T-cell (primary cell): Measurements from ENCODE around the gene SIT1. TPM values are rescaled to one million over a fixed set of nuclear protein-coding genes. Genes with fewer than 3 reads are reported as not detected.

ENCODE experiments used
- ATAC-seq, 4 experiments: fragments of 200-7000 bp in 3 of 4; fragments of 150-1000 bp in 1 of 4; cut with Tn5 transposase; replicated peaks in 1 of 4; 1 replicate in 3 of 4; 2 replicates in 1 of 4; pipeline ENCODE4 v1.10.0; 2021; ENCODE audit warnings: moderate library complexity in 3 of 4, mild to moderate bottlenecking in 2 of 4, moderate number of reproducible peaks in 1 of 4
- CTCF ChIA-PET, 2 donors: fragments of 300-600 bp; sonication (Branson Sonifier 250); formaldehyde crosslinking; loops; one replicate each; lab custom pipeline; 2022; ENCODE audit warnings: antibody characterized with exemption in 2 of 2; lab: Charles Lee
- POLR2A ChIA-PET, 2 donors: fragments of 300-600 bp; sonication (Branson Sonifier 250); formaldehyde crosslinking; loops; one replicate each; lab custom pipeline; 2022; ENCODE audit warnings: antibody characterized with exemption in 2 of 2; lab: Charles Lee
- DNase-seq, 35 experiments: peaks; one replicate each; pipeline versions ENCODE4 v3.0.0 to v3.0.0-alpha.2; 2013 to 2023
- H3K27ac ChIP-seq: one replicate; pipeline ENCODE4 v1.5.1; 2013; ENCODE audit warnings: low read length
- H3K27me3 ChIP-seq, 2 experiments: replicated peaks in 1 of 2; 1 replicate in 1 of 2; 2 replicates in 1 of 2; pipeline versions ENCODE4 v1.6.1 to v1.7.0; 2013; ENCODE audit warnings: low read length in 1 of 2, mixed read lengths in 1 of 2; ENCODE audit not compliant: control insufficient read depth in 2 of 2, insufficient read depth in 2 of 2; ENCODE audit errors: extremely low read depth in 1 of 2
- H3K36me3 ChIP-seq, 2 donors: 1 replicate in 1 of 2; 2 replicates in 1 of 2; pipeline versions ENCODE4 v1.6.1 to v1.7.0; 2013; ENCODE audit warnings: low read length in 1 of 2; ENCODE audit not compliant: control insufficient read depth in 2 of 2, insufficient read depth in 1 of 2; ENCODE audit errors: extremely low read depth in 1 of 2
- H3K4me1 ChIP-seq, 2 experiments: 1 replicate in 1 of 2; 2 replicates in 1 of 2; pipeline versions ENCODE4 v1.6.1 to v1.7.0; 2013; ENCODE audit warnings: low read length in 2 of 2, mixed read lengths in 1 of 2; ENCODE audit not compliant: insufficient read depth in 2 of 2, control insufficient read depth in 1 of 2; ENCODE audit errors: extremely low read depth in 1 of 2
- H3K4me3 ChIP-seq, 2 donors: 1 replicate in 1 of 2; 2 replicates in 1 of 2; pipeline versions ENCODE4 v1.5.1 to v1.7.0; 2013; ENCODE audit warnings: mild to moderate bottlenecking in 2 of 2, low read length in 1 of 2, moderate library complexity in 1 of 2; ENCODE audit not compliant: control insufficient read depth in 1 of 2; ENCODE audit errors: extremely low read depth in 1 of 2
- H3K9me3 ChIP-seq: 2 replicates; pipeline ENCODE4 v1.7.0; 2013
- H3K27ac Mint-ChIP-seq, 2 donors: one replicate each; pipeline ENCODE4 v1.8.0; 2020 to 2021; ENCODE audit warnings: mild to moderate bottlenecking in 2 of 2, mixed read lengths in 2 of 2
- H3K27me3 Mint-ChIP-seq, 2 donors: one replicate each; pipeline ENCODE4 v1.8.0; 2021 to 2022; ENCODE audit warnings: mixed read lengths in 2 of 2
- H3K36me3 Mint-ChIP-seq: one replicate; pipeline ENCODE4 v1.8.0; 2021; ENCODE audit warnings: mixed read lengths
- H3K4me1 Mint-ChIP-seq, 3 donors: one replicate each; pipeline ENCODE4 v1.8.0; 2020 to 2022; ENCODE audit warnings: mixed read lengths in 3 of 3, mild to moderate bottlenecking in 1 of 3
- H3K4me3 Mint-ChIP-seq, 3 donors: one replicate each; pipeline ENCODE4 v1.8.0; 2020 to 2022; ENCODE audit warnings: mild to moderate bottlenecking in 3 of 3, mixed read lengths in 3 of 3, moderate library complexity in 3 of 3
- H3K9me3 Mint-ChIP-seq, 3 donors: one replicate each; pipeline ENCODE4 v1.8.0; 2020 to 2022; ENCODE audit warnings: mixed read lengths in 3 of 3
- WGBS: methylation state at CpG from one replicate; pipeline ENCODE4 v1.1.5; 2013; ENCODE audit warnings: missing lambda C conversion rate; ENCODE audit not compliant: insufficient coverage; 5-methylcytosine and 5-hydroxymethylcytosine counted together
- total RNA-seq, 35 experiments: library from RNA in 6 of 35; stranded (reverse) in 6 of 35; fragments of 120-200 nt in 1 of 35; gene quantifications; one replicate each; pipeline versions ENCODE4 v1.2.1 to v1.2.4 and lab custom pipeline; 2013 to 2026

Gene SIT1
- total RNA-seq, 5 donors from 2014 or later (not counting 1 experiment from before 2014, with no cell fraction given), result 34.9 to 57.1 (median 51.9) TPM

DNA sequence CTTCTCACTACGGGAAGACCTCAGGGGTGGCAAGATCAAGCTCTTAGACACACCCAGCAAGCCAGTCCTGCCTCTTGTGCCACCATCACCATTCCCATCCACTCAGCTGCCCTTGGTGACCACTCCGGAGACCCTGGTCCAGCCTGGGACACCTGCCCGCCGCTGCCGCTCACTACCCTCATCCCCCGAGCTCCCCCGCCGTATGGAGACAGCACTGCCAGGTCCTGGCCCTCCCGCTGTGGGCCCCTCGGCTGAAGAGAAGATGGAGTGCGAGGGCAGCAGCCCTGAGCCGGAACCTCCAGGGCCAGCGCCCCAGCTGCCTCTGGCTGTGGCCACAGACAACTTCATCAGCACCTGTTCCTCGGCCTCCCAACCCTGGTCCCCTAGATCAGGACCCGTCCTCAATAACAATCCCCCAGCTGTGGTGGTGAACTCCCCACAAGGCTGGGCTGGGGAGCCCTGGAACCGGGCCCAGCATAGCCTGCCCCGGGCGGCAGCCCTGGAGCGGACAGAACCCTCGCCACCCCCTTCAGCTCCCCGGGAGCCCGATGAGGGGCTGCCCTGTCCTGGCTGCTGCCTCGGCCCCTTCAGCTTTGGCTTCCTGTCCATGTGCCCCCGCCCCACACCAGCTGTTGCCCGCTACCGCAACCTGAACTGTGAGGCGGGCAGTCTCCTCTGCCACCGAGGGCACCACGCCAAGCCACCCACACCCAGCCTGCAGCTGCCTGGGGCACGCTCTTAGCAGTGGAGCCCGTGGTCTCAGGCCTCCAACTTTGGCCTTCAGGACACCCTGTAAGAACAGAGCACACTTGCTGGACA, 41.5 kb downstream of the SIT1 start:
- peaks cover 0 to 27% of the 10 kb centered on the region in 2 donors for H3K36me3 ChIP-seq
- ATAC-seq (no peak), DNase-seq (no peak)
- Mint-ChIP-seq H3K4me1 (peaks cover 27 to 29% (median 28%) of the 10 kb centered on the region in 3 donors), H3K36me3 (peaks cover 13% of the 10 kb centered on the region), H3K9me3 (no peaks in the 10 kb centered on the region), H3K27ac (no peak overlapping the region), H3K4me3 (no peak overlapping the region), H3K27me3 (no peaks in the 10 kb centered on the region)
- 95% methylated on average over 30 of the region's 31 CpGs for WGBS
- POLR2A ChIA-PET, result interaction anchor here in 1 of 2 donors (0.6 kb wide), 2 partner anchors 46 to 200 kb away, joined by 3 to 8 read pairs; no protein-coding TSS in a partner anchor
- CTCF ChIA-PET, result interaction anchor here (1.0 to 1.8 kb wide), 2 partner anchors 49 to 122 kb away, joined by 4 read pairs; partner anchors contain the start of genes CCDC107 (in 1 of the 2) and RMRP (in 1 of the 2)
- H3K27ac ChIP-seq, result no peak overlapping the region
- H3K9me3 ChIP-seq, result no peaks in the 10 kb centered on the region
- no peaks in the 10 kb centered on the region for H3K27me3 ChIP-seq
- peaks cover 10 to 34% of the 10 kb centered on the region in 2 experiments for H3K4me1 ChIP-seq
- no peak overlapping the region for H3K4me3 ChIP-seq

DNA sequence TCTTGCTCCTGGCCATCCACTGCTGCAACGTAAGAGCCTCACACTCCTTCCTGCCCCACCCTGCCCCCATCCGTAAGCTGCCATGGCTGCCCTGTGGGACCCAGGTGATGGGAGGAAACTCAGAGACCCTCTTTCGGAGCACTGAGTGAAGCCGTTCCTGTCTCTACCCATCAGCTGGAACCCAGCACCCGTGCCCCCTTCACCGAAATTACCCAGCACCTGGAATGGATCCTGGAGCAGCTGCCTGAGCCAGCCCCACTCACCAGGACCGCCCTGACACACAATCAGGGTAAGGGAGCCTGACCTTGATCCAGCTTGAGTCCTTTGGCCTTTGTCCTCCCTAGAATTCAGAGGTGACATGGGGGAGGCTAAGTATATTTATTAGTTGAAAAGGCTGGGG, 42.5 kb downstream of the SIT1 start:
- Histone ChIP-seq H3K27ac (no peak overlapping the region), H3K36me3 (peaks cover 0 to 27% of the 10 kb centered on the region in 2 donors), H3K9me3 (no peaks in the 10 kb centered on the region), H3K4me1 (peaks cover 14 to 40% of the 10 kb centered on the region in 2 experiments), H3K4me3 (no peak overlapping the region), H3K27me3 (no peaks in the 10 kb centered on the region)
- ATAC-seq (no peak), DNase-seq (no peak)
- H3K36me3 Mint-ChIP-seq, result peaks cover 13% of the 10 kb centered on the region
- no peak overlapping the region for H3K4me3 Mint-ChIP-seq
- H3K27me3 Mint-ChIP-seq, result no peaks in the 10 kb centered on the region
- POLR2A ChIA-PET, result no interaction called here
- peaks cover 37 to 39% (median 37%) of the 10 kb centered on the region in 3 donors for H3K4me1 Mint-ChIP-seq
- 94% methylated on average over 7 of the region's 7 CpGs for WGBS
- H3K27ac Mint-ChIP-seq, result no peak overlapping the region
- H3K9me3 Mint-ChIP-seq, result no peaks in the 10 kb centered on the region
- CTCF ChIA-PET, result interaction anchor here (1.0 to 1.8 kb wide), 2 partner anchors 50 to 123 kb away, joined by 4 read pairs; partner anchors contain the start of genes CCDC107 (in 1 of the 2) and RMRP (in 1 of the 2)

DNA sequence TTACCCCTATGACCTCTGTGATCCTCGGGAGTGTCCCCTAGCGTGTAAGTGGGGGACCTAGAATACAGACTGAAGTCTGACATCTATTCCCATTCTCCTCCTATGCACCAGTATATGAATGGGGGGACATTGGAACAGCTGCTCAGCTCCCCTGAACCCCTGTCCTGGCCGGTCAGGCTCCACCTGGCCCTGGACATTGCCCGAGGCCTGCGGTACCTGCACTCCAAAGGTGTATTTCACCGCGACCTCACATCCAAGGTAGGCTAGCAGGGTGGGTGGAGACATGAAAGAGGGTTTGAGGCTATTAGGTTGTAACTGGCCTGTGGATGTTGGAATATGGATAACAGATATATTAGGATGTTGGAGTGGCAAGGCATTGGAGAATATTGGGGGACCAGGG, 44.0 kb downstream of the SIT1 start:
- DNase-seq (no peak), ATAC-seq (no peak)
- H3K4me3 ChIP-seq, result no peak overlapping the region
- H3K36me3 Mint-ChIP-seq, result peaks cover 13% of the 10 kb centered on the region
- H3K4me1 Mint-ChIP-seq, result peaks cover 43 to 46% (median 44%) of the 10 kb centered on the region in 3 donors
- H3K27ac Mint-ChIP-seq, result peak overlapping the region in 1 of 2 donors; percentile 28
- peak overlapping the region; percentile 42 to 49 (median 43) for H3K4me3 Mint-ChIP-seq
- peaks cover 14 to 44% of the 10 kb centered on the region in 2 experiments for H3K4me1 ChIP-seq
- H3K9me3 ChIP-seq, result no peaks in the 10 kb centered on the region
- no peaks in the 10 kb centered on the region for H3K27me3 ChIP-seq
- ChIA-PET POLR2A (interaction anchor here in 1 of 2 donors (0.5 kb wide), 1 partner anchor 527 kb away, joined by 9 read pairs; no protein-coding TSS in a partner anchor), CTCF (interaction anchor here in 1 of 2 donors (1.0 kb wide), 1 partner anchor 10 kb away, joined by 4 read pairs; no protein-coding TSS in a partner anchor)
- no peak overlapping the region for H3K27ac ChIP-seq
- peaks cover 0 to 27% of the 10 kb centered on the region in 2 donors for H3K36me3 ChIP-seq
- 89% methylated on average over 5 of the region's 7 CpGs for WGBS
- H3K27me3 Mint-ChIP-seq, result no peaks in the 10 kb centered on the region
- no peaks in the 10 kb centered on the region for H3K9me3 Mint-ChIP-seq

DNA sequence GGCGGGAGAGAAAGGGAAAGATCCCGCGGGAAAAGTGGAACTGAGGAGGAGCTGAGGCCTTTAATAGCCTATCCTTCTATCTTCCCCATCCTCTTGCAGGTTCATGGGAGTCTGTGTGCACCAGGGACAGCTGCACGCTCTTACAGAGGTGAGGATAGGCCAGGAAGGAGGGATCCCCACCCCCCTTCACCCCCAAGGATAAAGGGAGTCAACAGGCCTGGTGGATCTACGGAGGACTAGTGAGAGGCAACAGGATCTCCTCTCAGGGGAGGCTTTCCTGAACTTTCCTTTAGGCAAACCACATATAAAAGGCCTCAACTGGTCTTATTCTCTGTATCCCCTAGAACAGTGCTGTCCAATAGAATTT, 44.6 kb downstream of the SIT1 start:
- H3K4me1 ChIP-seq, result peaks cover 14 to 41% of the 10 kb centered on the region in 2 experiments
- POLR2A ChIA-PET, result interaction anchor here in 1 of 2 donors (0.5 kb wide), 1 partner anchor 526 kb away, joined by 9 read pairs; no protein-coding TSS in a partner anchor
- no CpG with 5 or more reads among the region's 5 CpGs for WGBS

DNA sequence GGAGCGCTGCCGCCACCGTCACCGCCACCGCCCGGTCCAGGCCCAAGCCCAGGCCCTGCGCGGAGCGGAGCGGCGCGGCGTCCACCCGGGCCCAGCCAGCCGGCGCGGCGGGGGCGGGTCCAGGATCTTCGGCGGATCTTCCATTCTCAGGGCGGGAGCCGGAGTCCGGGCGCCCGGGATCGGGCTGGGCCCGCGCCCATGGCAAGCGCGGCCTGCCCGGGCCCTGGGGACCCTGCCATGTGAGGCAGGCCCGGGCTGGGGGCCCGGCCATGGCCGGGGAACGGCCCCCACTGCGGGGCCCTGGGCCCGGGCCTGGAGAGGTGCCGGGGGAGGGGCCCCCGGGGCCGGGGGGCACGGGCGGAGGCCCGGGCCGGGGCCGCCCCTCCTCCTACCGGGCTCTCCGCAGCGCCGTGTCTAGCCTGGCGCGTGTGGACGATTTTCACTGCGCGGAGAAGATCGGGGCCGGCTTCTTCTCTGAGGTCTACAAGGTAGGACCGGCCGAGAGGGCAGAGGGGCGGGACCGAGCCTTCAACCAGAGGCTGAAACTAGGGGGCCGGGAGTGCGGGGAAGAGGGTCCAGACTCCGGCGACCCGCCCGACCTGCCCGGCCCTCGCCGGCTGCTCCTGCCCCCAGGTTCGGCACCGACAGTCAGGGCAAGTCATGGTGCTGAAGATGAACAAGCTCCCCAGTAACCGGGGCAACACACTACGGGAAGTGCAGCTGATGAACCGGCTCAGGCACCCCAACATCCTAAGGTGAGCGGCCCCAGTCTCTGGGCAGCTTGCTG, 45.2 kb downstream of the SIT1 start:
- peaks cover 0 to 27% of the 10 kb centered on the region in 2 donors for H3K36me3 ChIP-seq
- ChIA-PET POLR2A (no interaction called here), CTCF (interaction anchor here (0.9 to 1.3 kb wide), 3 partner anchors 8 to 12 kb away, joined by 3 to 4 read pairs (median 3); no protein-coding TSS in a partner anchor)
- peak overlapping the region; percentile 39 to 48 for H3K27ac Mint-ChIP-seq
- peaks cover 38 to 39% (median 38%) of the 10 kb centered on the region in 3 donors for H3K4me1 Mint-ChIP-seq
- H3K4me1 ChIP-seq, result peaks cover 14 to 36% of the 10 kb centered on the region in 2 experiments
- peak overlapping the region; percentile 35 for H3K27ac ChIP-seq
- peak in 30 of 35 experiments; percentile 12 to 56 (median 31) for DNase-seq
- H3K27me3 ChIP-seq, result no peaks in the 10 kb centered on the region
- under 1% methylated on average over 73 of the region's 76 CpGs for WGBS
- H3K9me3 ChIP-seq, result no peaks in the 10 kb centered on the region
- no peaks in the 10 kb centered on the region for H3K27me3 Mint-ChIP-seq
- H3K36me3 Mint-ChIP-seq, result peaks cover 13% of the 10 kb centered on the region
- ATAC-seq, result peak; percentile 0 to 5 (median 4)
- H3K9me3 Mint-ChIP-seq, result no peaks in the 10 kb centered on the region
- H3K4me3 ChIP-seq, result peak overlapping the region; percentile 62 to 71
- H3K4me3 Mint-ChIP-seq, result peak overlapping the region; percentile 73 to 80 (median 75)

More for the DNA sequence above, 44.6 kb downstream of the SIT1 start:
- Histone ChIP-seq H3K4me3 (peak overlapping the region; percentile 62 to 71), H3K9me3 (no peaks in the 10 kb centered on the region), H3K36me3 (peaks cover 0 to 27% of the 10 kb centered on the region in 2 donors), H3K27ac (peak overlapping the region; percentile 35), H3K27me3 (no peaks in the 10 kb centered on the region)
- no peaks in the 10 kb centered on the region for H3K9me3 Mint-ChIP-seq
- H3K4me3 Mint-ChIP-seq, result peak overlapping the region; percentile 73 to 80 (median 75)
- CTCF ChIA-PET, result interaction anchor here (0.9 to 1.0 kb wide), 2 partner anchors 11 kb away, joined by 3 to 4 read pairs; no protein-coding TSS in a partner anchor
- peak overlapping the region; percentile 39 to 48 for H3K27ac Mint-ChIP-seq
- no peak for DNase-seq
- H3K36me3 Mint-ChIP-seq, result peaks cover 13% of the 10 kb centered on the region
- ATAC-seq, result no peak
- no peaks in the 10 kb centered on the region for H3K27me3 Mint-ChIP-seq
- peaks cover 38 to 40% (median 39%) of the 10 kb centered on the region in 3 donors for H3K4me1 Mint-ChIP-seq
